ENCODE measurements around the gene DOCK6.
A peak's percentile ranks its signal among the peaks of the same experiment; 100 is the strongest.

The DOCK6 gene

DNA sequence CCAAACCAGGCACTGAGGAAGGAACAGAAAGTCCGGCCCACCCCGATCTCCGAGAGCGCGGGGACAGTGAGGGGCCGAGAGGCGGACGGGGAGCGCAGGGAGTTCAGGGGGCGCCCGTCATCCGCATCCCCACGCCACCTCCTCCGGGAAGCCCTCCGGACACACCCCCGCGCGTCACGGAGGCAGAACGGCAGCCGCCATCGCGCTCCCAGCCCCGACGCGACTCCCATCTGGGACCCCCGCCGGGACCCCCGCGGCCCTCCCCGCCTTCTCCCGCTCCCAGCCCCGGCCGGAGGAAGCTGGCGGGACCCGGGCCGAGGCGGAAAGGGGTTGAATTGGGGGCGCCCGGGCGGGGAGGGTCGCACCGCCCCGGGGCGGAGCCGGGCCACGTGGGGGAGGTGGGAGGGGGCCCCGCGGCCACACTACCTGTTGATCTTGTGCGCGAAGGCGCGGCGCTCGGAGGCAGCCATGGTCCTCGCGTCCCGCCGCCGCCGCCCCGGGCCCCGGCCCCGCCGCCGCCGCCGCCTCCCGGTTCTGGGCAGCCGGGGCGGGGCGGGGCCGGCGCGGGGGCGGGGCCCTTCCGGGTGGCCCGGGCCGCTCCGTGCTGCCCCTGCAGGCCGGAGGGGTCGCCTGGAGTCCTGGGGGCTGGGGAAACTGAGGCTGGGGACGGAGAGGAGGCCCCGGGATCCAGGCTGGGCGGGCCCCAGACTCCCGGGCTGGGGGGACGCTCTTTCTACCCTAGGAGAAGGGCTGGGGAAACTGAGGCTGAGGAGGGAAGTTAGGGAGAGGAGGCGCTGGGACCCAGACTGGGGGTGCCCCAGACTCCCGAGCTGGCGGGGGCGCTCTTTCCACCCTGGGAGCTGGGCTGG lies at the start of gene DOCK6:
Gene DOCK6, minus strand, starts transcription at position 554 of the 869 bp plus-strand sequence. Its CDS starts 84 bp downstream, at position 470.
- DNase-seq: no peak

DNA sequence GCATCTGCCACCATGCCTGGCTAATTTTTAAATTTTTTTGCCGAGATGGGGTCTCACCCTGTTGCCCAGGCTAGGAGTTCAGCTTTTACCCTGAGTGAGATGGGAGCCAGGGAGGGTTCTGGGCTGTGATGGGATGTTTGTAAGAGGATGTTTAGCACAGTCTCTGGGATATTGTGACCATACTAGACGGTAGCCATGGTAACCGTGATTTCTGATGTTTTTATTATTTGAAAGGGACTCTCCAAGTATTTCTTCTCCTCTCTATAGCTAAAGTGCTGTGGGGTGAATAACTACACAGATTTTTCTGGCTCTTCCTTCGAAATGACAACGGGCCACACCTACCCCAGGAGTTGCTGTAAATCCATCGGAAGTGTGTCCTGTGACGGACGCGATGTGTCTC lies 44.0 kb upstream of the DOCK6 start:
- no peak for DNase-seq

DNA sequence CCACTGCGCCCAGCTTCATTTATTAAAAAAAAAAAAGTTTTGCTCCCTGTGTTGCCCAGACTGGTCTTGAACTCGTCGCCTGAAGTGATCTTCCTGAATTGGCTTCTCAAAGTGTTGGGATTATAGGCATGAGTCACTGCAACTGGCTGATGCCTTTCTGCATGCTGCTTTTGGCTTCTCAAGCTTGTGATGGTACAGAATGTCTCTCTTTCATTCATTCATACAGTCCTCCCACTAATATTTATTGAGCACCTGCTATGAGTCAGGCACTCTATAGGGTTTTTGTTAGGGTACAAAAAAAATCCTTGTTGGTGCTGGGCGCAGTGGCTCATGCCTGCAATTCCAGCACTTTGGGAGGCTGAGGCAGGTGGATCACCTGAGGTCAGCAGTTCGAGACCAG lies 42.6 kb upstream of the DOCK6 start:
- no peak for DNase-seq

- no peak for DNase-seq
Measured at GRCh38 chr19:11300811-11301120, 38.4 kb upstream of the DOCK6 start.

DNA sequence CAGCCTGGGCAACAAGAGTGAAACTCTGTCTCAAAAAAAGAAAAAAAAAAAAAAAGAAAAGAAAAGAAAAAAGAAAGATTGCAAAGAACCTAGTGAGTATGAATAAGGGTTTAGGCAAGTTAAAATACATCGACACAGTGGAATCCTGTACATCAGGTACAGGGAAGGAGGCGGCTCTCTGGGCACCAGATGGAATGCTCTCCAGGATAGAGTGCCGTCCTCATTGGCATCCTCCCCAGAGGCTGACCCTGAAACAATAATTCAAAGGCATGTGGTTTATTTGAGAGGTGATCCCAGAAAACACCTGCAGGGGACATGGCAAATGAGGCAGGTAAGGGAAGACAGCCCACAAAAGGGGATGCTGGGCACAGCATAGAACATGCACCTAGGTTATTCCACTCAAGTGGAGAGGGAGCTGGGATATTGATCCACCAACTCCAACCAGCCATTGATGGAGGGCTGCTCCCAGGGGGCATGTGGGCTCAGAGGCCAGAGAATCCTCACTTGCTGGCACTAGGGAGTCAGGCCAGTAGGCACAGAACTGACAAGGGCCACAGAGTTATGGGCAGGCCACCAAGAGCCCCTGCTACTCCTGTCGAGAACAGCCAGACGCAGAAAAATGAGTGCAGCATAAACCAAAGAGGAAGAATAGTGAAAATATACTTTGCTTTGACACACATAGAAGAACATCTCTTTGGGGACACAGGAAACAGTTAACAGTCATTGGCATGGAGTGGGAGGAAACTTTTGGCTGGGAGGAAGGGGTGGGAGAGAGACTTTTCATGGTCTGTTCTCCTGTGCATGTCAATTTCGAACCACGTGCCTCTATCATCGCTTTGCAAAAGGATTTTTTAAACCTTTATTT lies 37.9 kb upstream of the DOCK6 start:
- DNase-seq: peak in 1 of 2 donors; percentile 42

GRCh38 chr19:11296264-11296663 lies 33.9 kb upstream of the DOCK6 start:
- DNase-seq: no peak

- no peak for DNase-seq
Measured at GRCh38 chr19:11295665-11296245, 33.4 kb upstream of the DOCK6 start, which contains the start of gene TSPAN16. TSS of gene TSPAN16 (plus strand) at chr19:11296160. CDS start at chr19:11296298, 138 bp downstream.

GRCh38 chr19:11295180-11295579 lies 32.9 kb upstream of the DOCK6 start:
- no peak for DNase-seq

- peak; percentile 78 to 88 for DNase-seq
Measured at GRCh38 chr19:11293433-11294389, 31.4 kb upstream of the DOCK6 start.

GRCh38 chr19:11291991-11292390 lies 29.7 kb upstream of the DOCK6 start:
- DNase-seq: no peak

DNA sequence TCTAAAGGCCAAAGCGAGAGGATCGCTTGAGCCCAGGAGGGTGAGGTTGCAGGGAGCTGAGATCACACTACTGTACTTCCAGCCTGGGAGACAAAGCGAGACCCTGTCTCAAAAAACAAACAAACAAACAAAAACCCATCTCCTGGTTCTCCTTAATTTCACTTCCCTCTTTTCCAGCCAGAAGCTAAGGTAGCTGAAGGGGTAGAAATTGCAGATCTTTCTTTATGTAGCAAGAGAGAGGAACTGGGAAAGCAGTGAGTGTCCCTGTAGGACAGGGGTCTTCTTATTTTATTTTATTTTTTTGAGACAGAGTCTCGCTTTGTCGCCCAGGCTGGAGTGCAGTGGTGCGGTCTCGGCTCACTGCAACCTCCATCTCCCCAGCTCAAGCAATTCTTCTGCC lies 29.1 kb upstream of the DOCK6 start:
- DNase-seq: no peak

- DNase-seq: no peak
Measured at GRCh38 chr19:11290256-11290655, 27.9 kb upstream of the DOCK6 start.

- no peak for DNase-seq
Measured at GRCh38 chr19:11288349-11288748, 26.0 kb upstream of the DOCK6 start.

DNA sequence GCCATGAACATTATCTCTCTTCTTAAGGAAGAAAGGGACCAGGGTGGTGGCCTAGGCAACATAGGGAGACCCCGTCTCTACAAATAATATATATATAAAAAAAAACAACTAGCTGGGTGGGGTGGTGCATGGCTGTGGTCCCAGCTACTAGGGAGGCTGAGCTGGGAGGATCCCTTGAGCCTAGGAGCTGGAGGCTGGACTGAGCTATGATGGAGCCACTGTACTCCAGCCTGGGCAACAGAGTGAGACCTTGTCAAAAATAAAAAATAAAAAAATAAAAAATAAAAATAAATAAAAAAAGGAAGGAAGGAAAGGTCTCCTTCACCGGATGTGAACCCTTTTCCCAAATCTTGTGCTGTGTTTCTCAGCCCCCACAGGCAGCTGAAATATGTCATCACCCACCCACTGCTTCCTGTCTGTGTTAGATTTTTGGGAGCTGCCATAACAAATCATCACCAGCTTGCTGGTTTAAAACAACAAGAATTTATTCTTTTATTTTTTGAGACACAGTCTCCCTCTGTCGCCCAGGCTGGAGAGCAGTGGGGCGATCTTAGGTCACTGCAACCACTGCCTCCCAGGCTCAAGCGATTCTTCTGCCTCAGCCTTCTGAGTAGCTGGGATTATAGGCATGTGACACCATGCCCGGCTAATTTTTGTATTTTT lies 24.1 kb upstream of the DOCK6 start:
- DNase-seq: no peak

- no peak for DNase-seq
Measured at GRCh38 chr19:11284515-11284914, 22.2 kb upstream of the DOCK6 start.

GRCh38 chr19:11281356-11282049 lies 19.2 kb upstream of the DOCK6 start:
- DNase-seq: no peak

- peak in 1 of 2 donors; percentile 62 for DNase-seq
Measured at GRCh38 chr19:11279505-11280236, 17.3 kb upstream of the DOCK6 start.

DNA sequence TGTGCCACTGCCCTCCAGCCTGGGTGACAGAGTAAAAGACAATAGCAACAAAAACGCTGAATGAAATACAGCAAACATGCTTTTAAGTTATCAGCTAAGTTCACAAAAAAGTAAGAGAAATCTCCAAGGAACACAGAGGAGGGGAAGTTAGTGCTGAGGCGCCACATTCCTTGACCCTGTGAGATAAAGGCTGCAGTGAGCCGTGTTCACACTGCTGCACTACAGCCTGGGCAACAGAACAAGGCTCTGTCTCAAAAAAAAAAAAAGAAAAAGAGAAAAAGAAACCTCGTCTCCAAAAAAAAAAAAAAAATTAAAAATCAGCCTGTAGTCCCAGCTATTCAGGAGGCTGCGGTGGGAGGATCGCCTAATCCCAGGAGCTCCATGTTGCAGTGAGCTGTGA lies 16.3 kb upstream of the DOCK6 start:
- DNase-seq: no peak

- no peak for DNase-seq
Measured at GRCh38 chr19:11274533-11275086, 12.3 kb upstream of the DOCK6 start.

- DNase-seq: no peak
Measured at GRCh38 chr19:11273989-11274388, 11.7 kb upstream of the DOCK6 start.
